Measurements from ENCODE around the gene GLIS1.

Gene GLIS1

DNA sequence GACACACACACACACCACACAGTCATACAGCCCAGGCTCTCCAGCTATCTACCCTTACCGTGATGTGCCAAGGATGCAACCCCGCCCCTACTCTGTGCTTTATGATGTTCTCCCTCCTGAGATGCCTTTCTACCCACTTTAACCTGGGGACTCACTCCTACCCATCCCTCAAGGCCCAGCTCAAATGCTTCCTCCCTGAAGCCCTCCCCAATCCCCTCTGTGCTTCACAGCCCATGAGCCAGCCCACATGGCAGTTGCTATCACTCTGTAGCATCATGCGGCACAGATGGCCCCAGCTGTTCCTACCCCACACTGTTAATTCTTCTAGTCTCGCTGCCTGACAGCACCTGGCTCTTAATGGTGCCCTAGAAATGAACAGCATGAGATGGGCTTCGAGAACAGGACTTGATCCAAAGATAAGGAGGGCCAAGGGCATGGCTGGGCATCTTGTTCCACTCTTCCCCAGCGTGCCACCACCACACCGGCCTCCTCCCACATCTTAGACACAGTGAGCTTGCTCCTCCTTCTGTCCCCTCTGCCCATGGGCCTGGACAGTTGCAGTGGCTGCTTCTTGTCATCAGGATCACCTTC is 109.8 kb downstream of the GLIS1 start:
- no peak for DNase-seq

DNA sequence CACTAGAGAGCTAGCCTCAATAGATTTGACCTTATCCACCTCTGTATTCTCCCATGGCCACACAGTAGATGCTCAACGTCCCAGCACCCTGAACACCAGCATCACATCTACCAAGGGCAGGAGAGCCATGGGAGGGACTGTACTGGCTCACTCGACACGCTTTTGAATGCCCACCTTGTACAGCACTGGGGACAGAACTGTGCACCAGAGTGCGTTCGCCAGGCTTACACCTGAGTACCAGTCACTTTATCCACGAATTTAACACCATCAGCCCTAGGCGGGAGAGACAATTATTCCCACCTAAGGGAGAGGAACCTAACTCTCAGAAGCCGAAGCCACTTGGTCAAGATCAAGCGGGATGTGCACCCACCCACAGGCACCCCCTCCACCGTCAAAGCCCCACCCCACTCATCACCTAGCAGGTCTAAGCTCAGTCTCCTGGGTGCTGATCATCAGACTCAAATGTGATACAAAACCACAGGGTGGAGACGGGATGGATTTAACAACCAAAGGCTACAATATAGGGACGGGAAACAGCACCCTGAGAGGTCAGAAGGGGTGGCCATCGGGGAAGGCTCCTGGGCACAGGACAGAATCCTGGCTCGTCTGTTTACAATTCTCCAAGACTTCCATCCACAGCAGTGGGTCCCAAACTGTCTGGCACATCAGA is 110.5 kb downstream of the GLIS1 start:
- DNase-seq, result no peak

DNA sequence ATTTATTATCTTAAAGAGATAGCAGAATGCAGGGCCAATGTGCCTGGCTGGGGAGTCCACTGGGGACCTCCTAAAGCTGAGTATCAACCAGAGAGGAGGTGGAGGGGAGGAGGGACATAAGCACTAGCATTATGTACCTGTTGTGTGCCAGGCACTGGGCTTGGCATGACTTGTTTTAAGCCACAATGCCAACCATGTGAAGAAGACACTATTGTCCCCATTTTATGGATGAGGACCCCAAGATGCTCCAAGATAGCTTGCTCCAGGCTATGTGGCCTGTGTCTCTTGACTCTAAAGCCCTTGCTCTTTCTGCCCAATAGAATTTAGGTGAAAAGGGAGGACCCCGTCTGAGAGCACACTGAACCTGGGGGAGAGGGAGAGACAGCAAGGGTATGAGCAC is 111.3 kb downstream of the GLIS1 start:
- DNase-seq, result no peak

DNA sequence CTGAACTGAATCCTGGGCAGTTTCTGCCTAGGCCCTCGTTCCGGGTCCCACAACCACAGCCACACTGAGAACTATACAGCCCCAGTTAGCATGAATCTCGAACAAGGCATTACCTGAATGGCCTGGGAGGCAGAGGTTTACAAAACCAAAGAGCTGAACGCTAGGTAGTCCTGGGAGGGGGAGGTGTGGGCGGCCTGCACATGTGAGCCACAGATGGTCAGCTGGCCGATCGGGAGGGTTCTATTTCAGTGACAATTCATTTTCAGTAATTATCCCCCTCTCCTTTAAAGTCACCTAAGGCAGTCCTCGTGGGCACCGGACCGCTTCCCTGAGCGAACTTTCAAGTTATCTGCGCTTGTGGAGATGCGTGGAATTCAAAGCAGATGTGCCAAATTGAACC is 111.9 kb downstream of the GLIS1 start:
- DNase-seq, result no peak

DNA sequence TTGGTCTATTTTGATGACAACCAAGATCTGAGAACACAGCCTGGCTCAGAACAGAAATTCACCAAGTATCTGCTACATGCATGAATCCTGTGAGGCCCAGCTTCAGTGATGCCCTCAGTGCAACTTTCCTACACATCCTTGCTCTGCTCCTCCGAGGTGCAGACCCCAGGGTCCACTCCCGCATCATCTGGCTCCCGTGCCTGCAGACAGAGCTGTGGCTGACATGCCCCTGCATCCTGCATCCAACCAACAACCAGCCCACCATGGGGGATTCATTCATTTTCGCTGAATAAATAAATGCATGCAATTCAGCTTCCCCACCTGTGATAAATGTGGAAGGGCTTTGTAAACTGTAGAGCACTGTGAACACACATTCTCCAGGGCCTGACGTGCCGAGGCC is 112.3 kb downstream of the GLIS1 start:
- no peak for DNase-seq

DNA sequence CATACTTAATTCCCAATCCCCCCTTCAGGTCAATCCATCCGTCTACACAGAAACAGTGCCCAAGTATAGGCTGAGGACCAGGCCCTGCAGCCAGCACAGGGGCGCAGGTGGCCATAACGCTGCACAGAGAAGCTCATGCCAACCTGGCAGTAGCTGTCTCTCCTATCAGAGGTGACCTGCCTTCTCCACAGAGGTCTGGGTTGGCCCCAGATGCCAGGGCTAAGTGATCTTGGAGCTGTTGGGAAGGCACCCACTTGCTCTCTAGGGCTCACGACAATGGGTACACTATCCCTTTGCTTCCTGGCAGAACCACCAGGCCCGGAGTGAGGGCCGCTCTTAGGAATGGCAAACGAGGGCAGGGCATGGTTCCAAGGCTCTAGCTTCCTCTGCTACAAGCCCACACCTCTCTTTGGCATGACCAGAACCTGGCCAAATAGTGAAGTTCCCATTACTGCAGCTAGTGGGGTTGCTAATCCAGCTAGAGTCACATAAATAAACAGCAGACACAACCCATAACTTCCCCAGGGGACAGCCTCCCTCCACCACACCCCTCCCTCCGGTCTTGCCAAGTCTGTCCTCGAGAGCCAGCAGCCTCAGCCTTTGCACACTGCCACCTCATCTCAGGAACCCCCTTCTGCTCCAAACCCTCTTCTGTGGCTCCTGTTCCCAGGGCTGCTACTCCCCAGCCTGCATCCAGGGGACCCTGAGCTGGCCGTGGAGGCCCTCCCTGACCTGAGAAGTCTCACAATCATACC is 113.0 kb downstream of the GLIS1 start:
- DNase-seq, result no peak

DNA sequence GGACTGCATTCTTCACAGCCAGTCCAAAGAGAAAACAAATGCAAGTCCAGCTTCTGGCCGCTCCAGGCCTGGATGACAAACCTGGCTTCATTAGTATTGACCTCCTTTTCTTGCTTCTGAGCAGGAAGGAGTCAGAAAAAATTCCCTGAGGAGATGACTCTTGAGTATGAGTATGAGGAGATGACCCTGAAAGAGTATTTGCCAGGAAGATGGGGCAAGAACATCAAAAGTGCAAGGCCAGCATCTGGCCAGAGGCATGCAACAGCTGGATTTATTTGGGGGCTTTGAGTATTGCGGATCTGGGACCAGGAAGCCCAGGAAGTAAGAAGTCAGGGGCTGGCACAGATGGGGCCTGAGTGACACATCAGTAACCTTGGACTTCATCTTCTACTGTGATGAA is 113.9 kb downstream of the GLIS1 start:
- DNase-seq, result no peak

DNA sequence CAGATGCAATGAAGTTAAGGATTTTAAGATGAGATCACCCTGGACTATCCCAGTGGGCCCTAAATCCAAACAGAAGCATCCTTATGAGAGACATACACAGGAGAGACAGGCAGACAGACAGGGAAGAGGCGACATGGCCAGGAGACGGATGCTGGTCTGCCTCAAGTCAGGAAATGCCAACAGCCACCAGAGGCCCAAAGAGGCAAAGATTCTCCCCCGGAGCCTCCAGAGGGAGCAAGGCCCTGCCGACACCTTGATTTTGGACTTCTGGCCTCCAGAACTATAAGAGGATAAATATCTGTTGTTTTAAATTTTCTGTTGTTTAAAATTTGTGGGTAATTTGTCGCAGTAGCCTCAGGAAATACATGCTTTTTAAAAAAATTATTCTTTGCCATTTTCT is 116.4 kb downstream of the GLIS1 start:
- DNase-seq, result no peak

DNA sequence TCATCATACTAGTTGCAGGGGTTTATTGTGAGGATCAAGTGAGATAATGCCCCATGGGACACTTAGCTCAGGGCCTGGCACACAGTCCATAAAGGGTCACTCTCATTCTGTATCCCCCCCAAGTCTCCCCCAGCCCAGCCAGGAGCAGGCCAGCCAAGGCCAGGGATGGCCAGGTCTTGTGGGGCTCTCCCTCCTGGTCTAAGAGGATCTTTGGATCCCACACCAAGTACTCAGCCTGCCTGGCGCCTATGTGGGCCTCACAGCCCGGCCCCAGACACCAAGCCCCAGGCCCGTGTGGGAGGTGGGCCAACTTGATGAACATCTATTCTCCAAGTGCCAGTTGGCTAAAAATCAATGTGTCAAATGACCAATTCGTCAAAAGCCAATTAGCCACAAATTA is 117.8 kb downstream of the GLIS1 start:
- DNase-seq, result no peak

DNA sequence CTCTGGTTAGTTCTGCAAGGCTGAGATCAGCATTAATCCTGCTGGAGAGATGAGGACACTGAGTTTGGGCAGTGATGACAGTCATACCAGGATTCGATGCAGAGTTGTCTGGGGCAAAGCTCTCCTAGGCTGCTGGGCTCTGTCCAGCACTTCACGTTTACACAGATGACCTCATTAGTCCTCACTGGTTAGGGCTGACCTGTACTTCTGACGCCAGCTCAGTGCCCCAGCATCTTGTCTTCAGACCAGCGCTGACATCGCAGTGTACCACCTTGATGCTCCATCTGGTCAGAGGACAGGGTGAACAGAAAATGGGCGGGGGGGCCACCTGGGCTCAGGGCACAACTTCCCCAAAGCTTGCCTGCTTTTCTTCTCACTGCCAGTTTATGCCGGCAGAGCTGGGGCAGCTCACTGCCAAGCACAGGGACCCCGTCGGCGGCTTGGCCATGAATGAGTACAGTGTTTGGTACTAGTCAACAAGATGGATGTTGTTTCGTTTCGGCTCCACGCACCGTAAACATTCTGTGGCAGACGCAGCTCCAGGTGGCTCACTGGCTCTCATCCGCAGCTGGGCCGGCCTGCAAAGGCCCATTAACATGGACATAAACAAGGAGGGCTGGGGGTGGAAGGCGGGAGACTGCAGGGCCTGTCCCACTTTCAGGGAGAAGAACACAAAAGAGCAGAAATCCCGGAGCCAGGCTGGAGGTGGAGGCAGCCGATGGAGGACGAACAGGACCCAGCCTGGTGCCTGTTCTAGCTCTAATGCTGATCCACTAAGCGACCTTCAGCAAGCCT is 118.7 kb downstream of the GLIS1 start:
- DNase-seq, result no peak

DNA sequence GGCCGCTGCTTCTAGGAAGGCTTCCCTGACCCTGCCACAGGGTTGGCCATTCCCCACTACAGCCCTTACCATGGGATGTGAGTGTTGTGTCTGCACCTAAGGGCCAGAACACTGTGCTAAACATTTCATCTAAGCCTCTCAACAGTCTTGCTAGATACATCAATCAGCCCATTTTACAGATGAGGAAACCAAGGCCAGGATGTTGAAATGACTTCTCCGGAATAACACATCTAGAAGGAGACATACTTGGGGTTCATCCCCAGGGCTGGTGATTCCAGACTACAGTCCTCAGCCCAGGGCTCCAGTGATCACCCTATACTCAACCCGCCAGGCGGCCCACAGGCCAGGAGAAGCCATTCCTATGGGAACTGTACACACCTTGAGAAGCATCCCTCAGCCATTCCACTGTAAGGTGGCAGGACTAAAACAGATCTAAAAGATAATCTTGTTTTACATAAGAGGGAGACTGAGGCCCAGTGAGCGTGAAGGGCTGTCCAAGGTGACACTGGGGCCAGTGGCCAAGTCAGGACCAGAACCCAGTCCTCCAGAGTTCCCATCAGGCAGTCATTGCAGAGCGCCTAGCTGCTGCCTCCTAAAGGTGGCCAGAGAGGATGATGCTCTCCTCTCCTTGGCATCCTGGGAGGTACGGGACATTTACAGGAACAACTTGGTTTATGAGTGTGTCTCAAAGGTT is 119.5 kb downstream of the GLIS1 start:
- DNase-seq, result no peak

DNA sequence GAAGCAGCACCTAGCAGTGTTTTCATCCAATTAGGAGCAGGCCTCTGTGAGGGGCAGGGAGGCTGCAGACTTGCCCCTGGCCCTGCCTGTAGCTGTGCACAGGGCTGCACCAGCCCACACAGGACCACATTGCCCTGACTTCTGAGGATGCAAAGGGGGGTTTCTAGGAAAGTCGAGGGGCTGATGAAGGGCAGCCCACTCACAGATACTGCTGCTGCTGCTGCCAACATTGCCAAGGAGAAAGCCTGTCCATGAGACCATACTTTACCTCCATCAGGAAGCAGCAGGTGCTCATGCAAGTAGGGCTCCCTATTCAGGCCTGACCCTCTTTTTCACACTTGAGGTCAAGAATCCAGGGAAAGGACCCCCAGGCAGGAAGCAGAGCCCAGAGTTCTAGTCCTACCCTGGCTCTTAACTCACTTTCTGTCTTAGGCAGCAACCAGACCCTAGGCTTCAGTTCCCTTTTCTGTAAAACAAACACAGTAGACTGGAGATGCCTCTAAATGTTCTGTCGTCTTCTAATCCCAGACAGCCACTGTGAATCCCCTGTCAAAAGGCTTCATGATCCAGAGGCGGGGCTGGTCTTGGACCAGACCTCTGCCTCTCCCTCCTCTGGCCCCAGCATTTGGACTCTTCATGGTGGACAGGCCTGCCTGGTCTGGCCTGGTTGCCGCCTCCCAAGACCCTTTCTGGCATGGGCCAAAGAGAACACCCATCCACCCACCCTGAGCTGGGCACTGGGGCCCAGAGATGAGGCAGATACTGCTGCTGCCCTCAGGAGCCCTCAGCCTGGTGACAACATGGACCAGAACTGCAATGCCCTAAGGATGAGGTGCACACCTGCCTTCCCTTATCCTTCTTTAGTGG is 120.2 kb downstream of the GLIS1 start:
- DNase-seq, result no peak

DNA sequence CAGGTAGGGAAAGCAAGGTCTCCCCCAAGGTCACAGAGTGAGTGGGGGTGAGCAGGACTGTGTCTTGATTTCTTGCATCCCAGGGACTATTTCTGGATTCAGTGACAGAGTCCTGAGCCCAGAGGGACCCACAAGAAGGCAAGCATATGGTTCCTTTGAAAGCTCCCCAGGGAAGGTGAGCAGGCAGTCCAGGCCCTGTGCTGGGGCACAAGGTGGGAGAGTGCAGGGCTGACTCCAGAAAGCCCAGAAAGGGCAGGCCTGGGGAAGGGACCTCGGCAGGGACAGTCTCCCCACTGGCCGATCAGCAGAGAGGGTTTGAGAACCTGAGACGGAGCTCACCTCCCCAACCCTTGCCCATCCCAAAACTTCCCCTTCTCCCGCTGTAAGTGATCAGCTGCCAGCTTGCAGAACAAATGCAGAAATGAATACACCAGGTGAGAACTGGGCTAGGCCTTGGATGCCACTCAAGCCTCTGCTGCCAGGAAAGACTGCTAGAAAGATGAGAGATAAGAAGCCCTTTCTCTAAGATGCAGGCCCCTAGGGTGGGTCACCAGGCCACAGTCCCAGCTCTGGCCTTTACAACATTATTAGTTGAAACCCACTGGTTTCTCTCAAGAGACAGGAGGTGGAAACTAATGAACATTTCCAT is 121.0 kb downstream of the GLIS1 start:
- no peak for DNase-seq

DNA sequence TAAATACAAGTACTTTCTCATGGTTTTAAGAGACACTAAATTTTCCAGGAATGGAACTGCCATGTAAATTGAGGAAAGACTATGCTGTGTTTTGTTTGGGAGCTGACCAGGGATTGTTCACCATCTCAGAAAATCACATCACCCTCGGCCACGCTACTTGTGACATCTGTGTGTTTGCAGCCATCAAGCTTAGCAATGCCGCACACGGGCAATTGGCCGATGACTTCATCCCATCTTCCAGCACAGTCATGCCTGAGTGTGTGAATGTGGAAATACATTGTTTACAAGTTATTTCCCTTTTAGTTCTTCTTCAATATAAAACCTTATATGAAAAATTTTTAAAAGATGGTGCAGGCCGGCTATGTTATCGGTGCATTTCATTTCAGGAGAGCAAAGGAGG is 121.6 kb downstream of the GLIS1 start:
- no peak for DNase-seq

DNA sequence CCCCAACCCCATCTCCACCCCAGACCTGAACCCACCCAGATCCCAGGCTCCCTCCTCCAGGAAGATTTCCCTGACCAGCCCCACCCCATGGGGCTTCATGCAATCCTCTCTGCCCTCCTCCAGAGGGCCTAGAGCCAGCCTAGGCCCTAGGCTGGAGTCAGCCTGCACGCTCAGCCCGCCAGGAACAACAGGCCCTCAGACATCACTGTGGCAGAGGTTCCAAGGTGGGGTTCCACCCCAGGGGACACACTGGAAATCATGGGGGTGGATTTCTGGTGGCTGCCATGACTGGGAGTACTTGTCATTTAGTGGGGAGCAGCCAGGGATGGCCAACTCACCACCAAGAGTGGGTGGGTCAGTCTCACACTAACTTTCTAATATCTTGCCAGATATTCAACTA is 122.0 kb downstream of the GLIS1 start:
- DNase-seq, result no peak

DNA sequence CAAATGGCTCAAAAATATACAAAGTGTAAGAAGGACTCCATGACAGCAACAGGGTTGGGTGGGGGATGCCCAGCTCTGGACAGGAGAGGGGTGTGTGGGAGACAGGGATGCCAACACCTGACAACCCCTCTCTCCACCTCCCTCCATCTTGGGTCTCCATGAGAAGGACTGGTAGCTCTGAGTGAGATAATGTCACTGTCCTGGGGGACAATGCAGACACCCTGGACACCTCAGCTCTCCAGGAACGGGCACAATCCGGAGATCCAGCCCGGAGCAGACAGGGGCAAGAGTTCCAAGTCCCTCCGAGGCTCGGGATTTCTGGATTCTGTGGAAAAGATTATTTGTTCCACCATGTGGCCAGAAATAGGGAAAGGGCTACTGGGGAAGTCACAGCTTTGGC is 122.5 kb downstream of the GLIS1 start:
- DNase-seq, result no peak

DNA sequence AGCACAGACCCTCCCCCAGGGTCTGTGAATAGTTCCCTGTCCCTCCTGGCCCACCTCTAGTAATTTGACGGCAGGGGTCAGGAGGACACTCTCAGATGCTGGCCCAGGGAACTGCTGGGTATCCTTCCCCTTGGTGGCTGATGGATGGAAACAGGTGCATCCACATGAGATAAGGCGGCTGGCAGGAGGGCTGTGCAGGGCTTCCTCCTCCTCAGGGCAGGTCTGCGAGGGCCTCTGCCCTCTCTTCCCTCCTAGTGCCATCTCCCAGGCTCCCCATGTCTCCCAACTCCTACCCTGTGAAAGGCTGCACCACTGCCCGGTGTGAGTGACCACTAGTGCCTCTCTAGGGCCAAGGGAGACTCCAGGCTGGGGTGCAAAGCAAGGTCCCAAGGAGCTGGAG is 123.9 kb downstream of the GLIS1 start:
- no peak for DNase-seq

DNA sequence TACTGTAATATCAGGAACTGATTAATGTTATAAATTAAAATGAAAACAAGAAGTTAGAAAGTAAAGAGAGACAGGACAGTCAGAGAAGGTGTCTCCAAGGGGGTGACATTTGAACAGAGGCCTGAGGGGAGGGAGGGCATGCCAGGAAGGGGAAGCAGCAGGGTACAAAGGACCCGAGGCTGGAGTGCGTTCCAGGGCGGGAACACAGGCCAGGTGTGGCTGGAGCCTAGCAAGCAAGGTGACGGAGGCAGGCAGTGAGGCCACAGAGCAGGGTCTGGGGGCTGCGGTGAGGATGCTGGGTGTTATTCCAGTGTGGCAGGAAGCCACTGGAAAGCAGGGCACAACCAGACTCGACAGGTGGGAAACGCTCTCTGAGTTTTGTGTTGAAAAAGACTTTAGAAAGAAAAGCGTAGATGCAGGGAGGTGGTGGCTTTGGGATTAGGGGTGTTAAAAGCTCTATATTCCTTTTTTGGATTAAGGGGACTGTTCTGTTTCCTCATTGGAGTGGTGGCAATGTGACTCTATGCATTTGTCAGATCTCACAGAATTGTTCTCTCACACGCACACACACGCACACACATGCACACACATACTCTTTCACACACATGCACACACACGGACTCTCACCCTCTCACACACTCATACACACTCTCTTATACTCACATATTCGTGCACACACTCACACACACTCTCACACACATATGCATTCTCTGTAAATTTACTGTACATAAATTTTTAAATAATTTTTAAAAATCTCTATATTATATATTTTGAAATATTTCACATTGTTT is 124.5 kb downstream of the GLIS1 start:
- no peak for DNase-seq

DNA sequence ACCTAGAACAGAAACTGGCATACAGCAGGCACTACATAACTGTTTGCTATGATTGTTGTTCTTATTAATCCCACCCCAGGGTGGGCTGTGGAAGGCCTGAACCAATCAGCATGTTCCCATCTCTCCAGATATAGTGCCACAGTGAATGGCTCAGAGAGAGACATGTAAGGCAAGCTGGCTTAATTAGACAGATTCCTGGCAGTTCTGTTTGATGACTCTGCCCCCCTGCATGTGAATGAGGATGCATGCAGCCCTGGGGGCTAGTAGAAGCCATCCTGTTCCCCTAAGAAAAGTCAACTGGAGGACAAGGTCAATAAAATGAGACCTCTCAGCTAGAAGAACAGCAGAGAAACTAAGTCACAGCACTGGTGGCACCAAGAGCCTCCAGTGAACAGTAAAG is 130.3 kb downstream of the GLIS1 start:
- DNase-seq, result no peak

DNA sequence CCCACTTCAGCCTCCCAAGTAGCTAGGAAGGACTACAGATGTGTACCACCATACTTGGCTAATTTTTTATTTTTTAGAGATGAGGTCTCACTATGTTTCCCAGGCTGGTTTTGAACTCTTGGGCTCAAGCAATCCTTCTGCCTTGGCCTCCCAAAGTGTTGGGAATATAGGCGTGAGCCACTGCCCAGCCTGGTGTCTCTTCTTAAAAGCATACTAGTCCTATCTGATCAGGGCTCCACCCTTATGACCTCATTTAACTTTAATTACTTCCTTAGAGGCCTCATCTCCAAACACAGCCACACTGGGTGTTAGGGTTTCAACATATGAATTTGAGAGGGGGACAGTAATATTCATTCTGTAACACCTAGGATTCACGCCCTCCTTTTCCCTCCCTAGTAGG is 130.9 kb downstream of the GLIS1 start:
- DNase-seq, result no peak

DNA sequence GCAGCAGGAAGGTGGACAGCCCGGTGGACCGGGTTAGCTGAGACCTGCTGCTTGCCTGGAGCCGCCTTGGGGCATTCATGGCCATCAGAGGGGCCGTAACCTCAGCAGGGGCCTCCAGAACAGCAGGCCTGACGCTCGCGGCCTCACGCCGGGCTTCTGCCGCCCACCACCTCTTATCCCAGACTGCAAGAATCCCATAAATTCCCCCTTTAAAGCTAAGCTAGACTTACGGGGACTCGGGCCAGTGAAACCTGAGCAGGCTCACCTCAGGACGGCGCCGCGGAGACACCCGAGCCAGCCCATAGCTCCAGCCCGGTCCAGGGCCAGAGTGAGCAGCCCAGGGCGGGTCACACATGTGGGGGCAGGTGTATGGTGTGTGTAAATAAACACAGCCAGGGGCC is 132.3 kb downstream of the GLIS1 start:
- DNase-seq, result peak; percentile 27
